ENCODE results near the gene LSM14B. TPM values are rescaled to one million over a fixed set of nuclear protein-coding genes. Genes with fewer than 3 reads are reported as not detected.

The LSM14B gene
- total and polyA plus RNA-seq, 3 experiments from 2014 or later, result 1.1 to 36.4 (median 35.8) TPM

GRCh38 chr20:62178316-62179161 is 56.3 kb downstream of the LSM14B start:
- Histone ChIP-seq H3K9me3 (ENCODE audit: low read length) (no peaks in the 10 kb centered on the region), H3K4me3 (ENCODE audit: low read length) (no peak overlapping the region), H3K4me1 (ENCODE audit: insufficient read depth, low read length) (peaks cover 2% of the 10 kb centered on the region), H3K36me3 (ENCODE audit: insufficient read depth, low read length) (no peaks in the 10 kb centered on the region), H3K27me3 (ENCODE audit: insufficient read depth, low read length, poor library complexity, severe bottlenecking) (no peaks in the 10 kb centered on the region), H3K27ac (ENCODE audit: low read depth, low read length) (no peak overlapping the region)
- DNase-seq, result no peak
- H3K27ac Mint-ChIP-seq, result peak overlapping the region in 1 of 8 donors; percentile 52
- H3K4me1 Mint-ChIP-seq, result peaks cover 11 to 18% (median 12%) of the 10 kb centered on the region in 3 donors
- peaks cover 3 to 29% (median 5%) of the 10 kb centered on the region in 3 donors for H3K36me3 Mint-ChIP-seq
- ChIA-PET POLR2A (no interaction called here), CTCF (no interaction called here)
- H3K27me3 Mint-ChIP-seq, result peaks cover 0 to 1% of the 10 kb centered on the region in 2 donors
- H3K9me3 Mint-ChIP-seq, result no peaks in the 10 kb centered on the region
- no peak overlapping the region for H3K4me3 Mint-ChIP-seq

- H3K27me3 ChIP-seq (ENCODE audit: insufficient read depth, low read length, poor library complexity, severe bottlenecking), result no peaks in the 10 kb centered on the region
- H3K36me3 ChIP-seq (ENCODE audit: insufficient read depth, low read length), result no peaks in the 10 kb centered on the region
- H3K27me3 Mint-ChIP-seq, result peaks cover 0 to 1% of the 10 kb centered on the region in 2 donors
- no peak for DNase-seq
- no peak overlapping the region for H3K4me3 ChIP-seq (ENCODE audit: low read length)
- H3K4me1 ChIP-seq (ENCODE audit: insufficient read depth, low read length), result peaks cover 8% of the 10 kb centered on the region
- H3K9me3 ChIP-seq (ENCODE audit: low read length), result no peaks in the 10 kb centered on the region
- POLR2A ChIA-PET, result no interaction called here
- H3K4me1 Mint-ChIP-seq, result peaks cover 15 to 24% (median 17%) of the 10 kb centered on the region in 3 donors
- peak overlapping the region in 1 of 8 donors; percentile 52 for H3K27ac Mint-ChIP-seq
- no peak overlapping the region for H3K27ac ChIP-seq (ENCODE audit: low read depth, low read length)
- CTCF ChIA-PET, result no interaction called here
- H3K36me3 Mint-ChIP-seq, result peaks cover 1 to 26% (median 3%) of the 10 kb centered on the region in 3 donors
- no peak overlapping the region for H3K4me3 Mint-ChIP-seq
- H3K9me3 Mint-ChIP-seq, result no peaks in the 10 kb centered on the region
Measured at GRCh38 chr20:62179162-62179504, 56.9 kb downstream of the LSM14B start.

GRCh38 chr20:62181808-62182207 is 59.5 kb downstream of the LSM14B start:
- ChIA-PET POLR2A (interaction anchor here (1.7 to 1.9 kb wide), 2 partner anchors 60 to 116 kb away, joined by 5 to 8 read pairs; partner anchors contain the start of genes LSM14B and TAF4), CTCF (no interaction called here)
- Histone ChIP-seq H3K4me3 (ENCODE audit: low read length) (peak overlapping the region; percentile 70), H3K27ac (ENCODE audit: low read depth, low read length) (peak overlapping the region; percentile 93), H3K36me3 (ENCODE audit: insufficient read depth, low read length) (no peaks in the 10 kb centered on the region), H3K4me1 (ENCODE audit: insufficient read depth, low read length) (peaks cover 14% of the 10 kb centered on the region), H3K9me3 (ENCODE audit: low read length) (no peaks in the 10 kb centered on the region), H3K27me3 (ENCODE audit: insufficient read depth, low read length, poor library complexity, severe bottlenecking) (no peaks in the 10 kb centered on the region)
- Mint-ChIP-seq H3K4me1 (peaks cover 24 to 44% (median 34%) of the 10 kb centered on the region in 3 donors), H3K9me3 (no peaks in the 10 kb centered on the region), H3K36me3 (peaks cover 0 to 15% (median 0%) of the 10 kb centered on the region in 3 donors), H3K27ac (peak overlapping the region; percentile 93 to 98 (median 94)), H3K27me3 (peaks cover 0 to 1% of the 10 kb centered on the region in 2 donors), H3K4me3 (peak overlapping the region; percentile 90 to 97 (median 93))
- DNase-seq, result no peak

GRCh38 chr20:62182469-62183425 is 60.5 kb downstream of the LSM14B start, which contains the start of gene MTG2:
Gene MTG2, plus strand, starts transcription at chr20:62183028. Its CDS starts 10,393 bp downstream, at chr20:62193421.
- Mint-ChIP-seq H3K36me3 (peaks cover 0 to 15% (median 0%) of the 10 kb centered on the region in 3 donors), H3K4me1 (peaks cover 31 to 53% (median 43%) of the 10 kb centered on the region in 3 donors), H3K27ac (peak within 1 kb of the TSS; percentile 95 to 98 (median 96)), H3K9me3 (no peaks in the 10 kb centered on the region), H3K27me3 (peaks cover 0 to 1% of the 10 kb centered on the region in 2 donors), H3K4me3 (peak within 1 kb of the TSS; percentile 90 to 97 (median 93))
- H3K4me3 ChIP-seq (ENCODE audit: low read length), result peak within 1 kb of the TSS; percentile 70
- ChIA-PET POLR2A (interaction anchor here (0.9 to 1.9 kb wide), 3 partner anchors 61 to 117 kb away, joined by 3 to 8 read pairs (median 5); partner anchors contain the start of genes LSM14B and TAF4), CTCF (no interaction called here)
- peak within 1 kb of the TSS; percentile 93 for H3K27ac ChIP-seq (ENCODE audit: low read depth, low read length)
- H3K9me3 ChIP-seq (ENCODE audit: low read length), result no peaks in the 10 kb centered on the region
- peak; percentile 91 to 96 (median 91) for DNase-seq
- H3K27me3 ChIP-seq (ENCODE audit: insufficient read depth, low read length, poor library complexity, severe bottlenecking), result no peaks in the 10 kb centered on the region
- H3K4me1 ChIP-seq (ENCODE audit: insufficient read depth, low read length), result peaks cover 14% of the 10 kb centered on the region
- no peaks in the 10 kb centered on the region for H3K36me3 ChIP-seq (ENCODE audit: insufficient read depth, low read length)

GRCh38 chr20:62183426-62184142 is 61.3 kb downstream of the LSM14B start:
- ChIA-PET POLR2A (no interaction called here), CTCF (no interaction called here)
- Mint-ChIP-seq H3K4me3 (peak overlapping the region; percentile 90 to 97 (median 93)), H3K27me3 (peaks cover 0 to 1% of the 10 kb centered on the region in 2 donors), H3K4me1 (peaks cover 31 to 54% (median 45%) of the 10 kb centered on the region in 3 donors), H3K27ac (peak overlapping the region; percentile 95 to 97 (median 96)), H3K36me3 (peaks cover 0 to 15% (median 0%) of the 10 kb centered on the region in 3 donors), H3K9me3 (no peaks in the 10 kb centered on the region)
- no peaks in the 10 kb centered on the region for H3K27me3 ChIP-seq (ENCODE audit: insufficient read depth, low read length, poor library complexity, severe bottlenecking)
- H3K9me3 ChIP-seq (ENCODE audit: low read length), result no peaks in the 10 kb centered on the region
- no peak for DNase-seq
- peak overlapping the region; percentile 93 for H3K27ac ChIP-seq (ENCODE audit: low read depth, low read length)
- H3K4me1 ChIP-seq (ENCODE audit: insufficient read depth, low read length), result peaks cover 14% of the 10 kb centered on the region
- H3K4me3 ChIP-seq (ENCODE audit: low read length), result peak overlapping the region; percentile 70
- H3K36me3 ChIP-seq (ENCODE audit: insufficient read depth, low read length), result no peaks in the 10 kb centered on the region

Other genes with a start within 250 kb of the LSM14B start
- gene TAF4, start 56.6 kb upstream of the LSM14B start, total RNA-seq, result 10 to 100 TPM; 20.5 to 21.0 TPM
- gene TAF4, start 56.6 kb upstream of the LSM14B start, polyA plus RNA-seq, result 1.4 TPM
- 100 to 1,000 TPM; 447 to 464 TPM for gene PSMA7, start 20.9 kb downstream of the LSM14B start, total RNA-seq
- gene PSMA7, start 20.9 kb downstream of the LSM14B start, polyA plus RNA-seq, result 459 TPM
- 10 to 100 TPM; 16.9 to 18.5 TPM for gene SS18L1, start 21.3 kb downstream of the LSM14B start, total RNA-seq
- 0.86 TPM for gene SS18L1, start 21.3 kb downstream of the LSM14B start, polyA plus RNA-seq
- 10 to 100 TPM; 44.6 to 45.9 TPM for gene MTG2, start 60.6 kb downstream of the LSM14B start, total RNA-seq
- gene MTG2, start 60.6 kb downstream of the LSM14B start, polyA plus RNA-seq, result 19.0 TPM
- gene HRH3, start 97.8 kb downstream of the LSM14B start, total RNA-seq, result not detected
- not detected for gene HRH3, start 97.8 kb downstream of the LSM14B start, polyA plus RNA-seq
- gene OSBPL2, start 116.0 kb downstream of the LSM14B start, total RNA-seq, result 10 to 100 TPM; 24.5 to 24.7 TPM
- 24.6 TPM for gene OSBPL2, start 116.0 kb downstream of the LSM14B start, polyA plus RNA-seq
- gene ADRM1, start 180.5 kb downstream of the LSM14B start, total RNA-seq, result 100 to 1,000 TPM; 159 to 166 TPM
- gene ADRM1, start 180.5 kb downstream of the LSM14B start, polyA plus RNA-seq, result 101 TPM
- gene LAMA5, start 244.8 kb downstream of the LSM14B start, total RNA-seq, result under 1 TPM; 0.13 to 0.78 TPM
- gene LAMA5, start 244.8 kb downstream of the LSM14B start, polyA plus RNA-seq, result not detected